K562 treated with DMSO at 1 percent for 4 hours (cell line): ENCODE data around the gene SORD. TPM values are rescaled to one million over a fixed set of nuclear protein-coding genes. Genes with fewer than 3 reads are reported as not detected.

Experiments used
- total RNA-seq: library from RNA; unstranded; fragments of 300-600 nt; gene quantifications from 2 replicates; pipeline ENCODE4 v1.2.3, GENCODE V29; 2022; ENCODE audit not compliant: insufficient read depth

SORD gene
- 25.6 and 44.8 TPM in 2 replicates for total RNA-seq

GRCh38 chr15:45022871-45023658 is at the start of gene SORD:
TSS of gene SORD (plus strand) at chr15:45023195. CDS start at chr15:45023284, 89 bp downstream.

GRCh38 chr15:45114076-45114750 is 91.2 kb downstream of the SORD start, which contains the start of the genes DUOX2 and DUOXA2:
TSS of gene DUOX2 (minus strand) at chr15:45114172. CDS start at chr15:45113411, 761 bp downstream.
TSS of gene DUOXA2 (plus strand) at chr15:45114326. CDS start at chr15:45114606, 280 bp downstream.

Other genes starting within 250 kb of the SORD start
- gene TERB2, start 66.5 kb upstream of the SORD start, total RNA-seq: not detected in 2 replicates
- not detected in 2 replicates for gene DUOX2, start 91.0 kb downstream of the SORD start, total RNA-seq
- not detected in 2 replicates for gene DUOXA2, start 91.1 kb downstream of the SORD start, total RNA-seq
- gene DUOXA1, start 106.7 kb downstream of the SORD start, total RNA-seq: not detected in 2 replicates
- 0.52 TPM in 1 of 2 replicates, not detected in the other for gene DUOX1, start 106.8 kb downstream of the SORD start, total RNA-seq
- gene SHF, start 164.8 kb downstream of the SORD start, total RNA-seq: 1.5 and 2.2 TPM in 2 replicates
- not detected in 2 replicates for gene SLC28A2, start 229.0 kb downstream of the SORD start, total RNA-seq